K562 (cell line): ENCODE measurements around the gene SERPINE2. TPM values are rescaled to one million over a fixed set of nuclear protein-coding genes. Genes with fewer than 3 reads are reported as not detected.

Experiments used
- ATF7 ChIP-seq: fragments of 450-650 bp; IDR thresholded peaks from 2 replicates; pipeline ENCODE4 v1.7.1; 2014; ENCODE audit warnings: mild to moderate bottlenecking, moderate library complexity
- CHCHD3 ChIP-seq: fragments of 250-450 bp; sonication (Bioruptor Pico); IDR thresholded peaks from 2 replicates; pipeline ENCODE4 v2.1.2; 2022; ENCODE audit warnings: mild to moderate bottlenecking
- E2F4 ChIP-seq: sonication (generic); formaldehyde crosslinking; IDR thresholded peaks from 2 replicates; pipeline ENCODE4 v1.8.0; 2022; ENCODE audit warnings: mild to moderate bottlenecking, low read depth, missing genetic modification reagents
- HDAC2 ChIP-seq: fragments of 450-650 bp; IDR thresholded peaks from 2 replicates; pipeline ENCODE4 v1.6.1; 2016; ENCODE audit warnings: mild to moderate bottlenecking
- HMG20B ChIP-seq: fragments of 250-450 bp; sonication (Bioruptor Pico); IDR thresholded peaks from 2 replicates; pipeline ENCODE4 v1.5.0; 2021; ENCODE audit warnings: mild to moderate bottlenecking
- PATZ1 ChIP-seq: fragments of 250-450 bp; sonication (Bioruptor Pico); IDR thresholded peaks from 2 replicates; pipeline ENCODE4 v1.5.0; 2020; ENCODE audit warnings: mild to moderate bottlenecking, borderline replicate concordance
- RBM17 ChIP-seq: fragments of 200-400 bp; formaldehyde crosslinking; IDR thresholded peaks from 2 replicates; pipeline ENCODE4 v1.6.1; 2017; ENCODE audit warnings: low read depth, mild to moderate bottlenecking, low read length, borderline replicate concordance
- SRSF1 ChIP-seq: fragments of 200-400 bp; formaldehyde crosslinking; IDR thresholded peaks from 2 replicates; pipeline ENCODE4 v1.6.1; 2017; ENCODE audit warnings: mild to moderate bottlenecking, low read depth, low read length, moderate library complexity
- TBL1XR1 ChIP-seq, 2 experiments: IDR thresholded peaks; 2 replicates each; pipeline ENCODE4 v1.6.1; 2012; ENCODE audit warnings: improper control_type of control experiment in 2 of 2, low read length in 2 of 2, mild to moderate bottlenecking in 1 of 2
- TFE3 ChIP-seq: fragments of 450-650 bp; formaldehyde crosslinking; IDR thresholded peaks from 2 replicates; pipeline ENCODE4 v1.4.0; 2020; ENCODE audit warnings: mild to moderate bottlenecking, mixed read lengths
- ZNF24 ChIP-seq: fragments of 450-650 bp; IDR thresholded peaks from 2 replicates; pipeline ENCODE4 v1.6.1; 2016
- ZNF717 ChIP-seq: fragments of 250-450 bp; sonication (Bioruptor Pico); IDR thresholded peaks from 2 replicates; pipeline ENCODE4 v1.5.0; 2021
- ZNF75A ChIP-seq: fragments of 450-650 bp; formaldehyde crosslinking; IDR thresholded peaks from 2 replicates; pipeline ENCODE4 v1.4.0; 2020; ENCODE audit warnings: mild to moderate bottlenecking
- ZZZ3 ChIP-seq: fragments of 450-650 bp; IDR thresholded peaks from 2 replicates; pipeline ENCODE4 v1.6.1; 2016; ENCODE audit warnings: antibody characterized with exemption, mild to moderate bottlenecking, moderate library complexity
- polyA plus RNA-seq, 8 experiments: library from polyadenylated mRNA; depleted of rRNA in 4 of 8; stranded (reverse) in 5 of 8; unstranded in 3 of 8; fragments of >200 nt; fragmentation: Nextera tagmentation in 2 of 8; fragmentation: Illumina TruSeq in 1 of 8; extraction: Ambion mirVana in 2 of 8; extraction: Trizol in 1 of 8; gene quantifications; 2 replicates each; pipeline versions ENCODE4 v1.2.1 to v1.2.3, GENCODE V29; 2011 to 2014; ENCODE audit warnings: inconsistent platforms in 1 of 8, missing spikeins in 1 of 8
- total RNA-seq, 7 experiments: library from RNA; depleted of rRNA in 6 of 7; stranded (reverse); fragments of >200 nt in 6 of 7; fragmentation: Illumina TruSeq in 2 of 7; extraction: Trizol in 2 of 7; gene quantifications; 2 replicates each; pipeline versions ENCODE4 v1.2.1 to v1.2.3, GENCODE V29; 2011 to 2021; ENCODE audit warnings: low replicate concordance in 1 of 7
- TF ChIP-seq, protein P1 (sequence below): fragments of 450-650 bp; IDR thresholded peaks from 2 replicates; pipeline ENCODE4 v1.6.1; 2018; ENCODE audit warnings: mild to moderate bottlenecking, low read depth; ENCODE audit not compliant: partially characterized antibody
- TF ChIP-seq, protein P2 (sequence below): sonication (generic); formaldehyde crosslinking; IDR thresholded peaks from 2 replicates; pipeline ENCODE4 v1.8.0; 2023; ENCODE audit warnings: mild to moderate bottlenecking, missing genetic modification reagents
- TF ChIP-seq, protein P3 (sequence below): fragments of 250-450 bp; sonication (Bioruptor Pico); IDR thresholded peaks from 2 replicates; pipeline ENCODE4 v1.8.0; 2022; ENCODE audit warnings: moderate library complexity, mild to moderate bottlenecking, inconsistent platforms

The SERPINE2 gene
- total and polyA plus RNA-seq, 9 of the 15 experiments (the other 6 are each of a cell fraction or from before 2014, with no cell fraction given): 0.03 to 0.16 (median 0.13) TPM; not detected in 6

DNA sequence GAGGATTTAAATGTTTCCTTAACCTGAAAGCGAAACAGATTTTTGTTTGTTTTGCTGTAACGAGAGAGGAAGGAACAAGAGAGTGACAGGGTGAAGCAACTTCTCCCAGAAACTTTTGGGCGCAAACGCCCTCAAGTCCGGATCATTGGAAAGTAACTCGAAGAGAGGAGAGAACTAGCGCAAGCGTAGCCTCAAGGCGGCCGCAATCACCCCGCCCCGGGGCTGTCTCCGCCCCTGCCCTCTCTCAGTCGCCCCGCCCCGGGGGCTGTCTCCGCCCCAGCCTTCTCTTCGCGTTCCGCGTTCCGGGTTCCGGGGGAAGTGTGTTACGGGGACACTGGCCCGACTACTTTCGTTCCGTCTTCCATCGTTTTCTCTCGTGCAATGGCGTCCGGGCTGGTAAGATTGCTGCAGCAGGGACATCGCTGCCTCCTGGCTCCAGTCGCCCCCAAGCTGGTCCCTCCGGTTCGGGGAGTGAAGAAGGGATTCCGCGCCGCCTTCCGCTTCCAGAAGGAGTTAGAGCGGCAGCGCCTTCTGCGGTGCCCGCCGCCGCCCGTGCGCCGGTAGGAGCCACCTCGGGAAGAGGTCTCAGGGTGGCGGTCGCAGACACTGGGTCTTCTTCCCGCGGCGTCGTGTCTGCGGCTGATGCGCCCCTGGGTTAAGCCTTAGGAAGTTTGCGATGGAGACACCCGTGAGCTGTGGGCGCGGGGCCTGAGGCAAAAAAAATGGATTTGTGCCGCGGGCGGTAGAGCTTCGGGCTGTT lies 81.8 kb downstream of the SERPINE2 start, which contains the start of gene MRPL44 (continued):
- TF ChIP-seq TFE3 (CRISPR knock-in tag) (no peak), ZZZ3 (no peak), SRSF1 (no peak), ZNF24 (peak; percentile 63; the same call in 1 of the 2 replicates), ATF7 (peak; percentile 77; the same call in 1 of the 2 replicates), ZNF717 (CRISPR knock-in tag) (no peak), TBL1XR1 (IDR thresholded peaks at IDR 0.05; ENCODE audit: low read length in 2 of 2) (no peak), RBM17 (no peak), ZNF75A (no peak), HMG20B (no peak), HDAC2 (no peak), E2F4 (CRISPR knock-in tag) (no peak), PATZ1 (CRISPR knock-in tag) (no peak), CHCHD3 (CRISPR knock-in tag) (no peak)
- TF ChIP-seq, protein P1, sequence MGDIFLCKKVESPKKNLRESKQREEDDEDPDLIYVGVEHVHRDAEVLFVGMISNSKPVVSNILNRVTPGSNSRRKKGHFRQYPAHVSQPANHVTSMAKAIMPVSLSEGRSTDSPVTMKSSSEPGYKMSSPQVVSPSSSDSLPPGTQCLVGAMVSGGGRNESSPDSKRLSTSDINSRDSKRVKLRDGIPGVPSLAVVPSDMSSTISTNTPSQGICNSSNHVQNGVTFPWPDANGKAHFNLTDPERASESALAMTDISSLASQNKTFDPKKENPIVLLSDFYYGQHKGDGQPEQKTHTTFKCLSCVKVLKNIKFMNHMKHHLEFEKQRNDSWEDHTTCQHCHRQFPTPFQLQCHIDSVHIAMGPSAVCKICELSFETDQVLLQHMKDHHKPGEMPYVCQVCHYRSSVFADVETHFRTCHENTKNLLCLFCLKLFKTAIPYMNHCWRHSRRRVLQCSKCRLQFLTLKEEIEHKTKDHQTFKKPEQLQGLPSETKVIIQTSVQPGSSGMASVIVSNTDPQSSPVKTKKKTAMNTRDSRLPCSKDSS: no peak
- TF ChIP-seq, protein P2, sequence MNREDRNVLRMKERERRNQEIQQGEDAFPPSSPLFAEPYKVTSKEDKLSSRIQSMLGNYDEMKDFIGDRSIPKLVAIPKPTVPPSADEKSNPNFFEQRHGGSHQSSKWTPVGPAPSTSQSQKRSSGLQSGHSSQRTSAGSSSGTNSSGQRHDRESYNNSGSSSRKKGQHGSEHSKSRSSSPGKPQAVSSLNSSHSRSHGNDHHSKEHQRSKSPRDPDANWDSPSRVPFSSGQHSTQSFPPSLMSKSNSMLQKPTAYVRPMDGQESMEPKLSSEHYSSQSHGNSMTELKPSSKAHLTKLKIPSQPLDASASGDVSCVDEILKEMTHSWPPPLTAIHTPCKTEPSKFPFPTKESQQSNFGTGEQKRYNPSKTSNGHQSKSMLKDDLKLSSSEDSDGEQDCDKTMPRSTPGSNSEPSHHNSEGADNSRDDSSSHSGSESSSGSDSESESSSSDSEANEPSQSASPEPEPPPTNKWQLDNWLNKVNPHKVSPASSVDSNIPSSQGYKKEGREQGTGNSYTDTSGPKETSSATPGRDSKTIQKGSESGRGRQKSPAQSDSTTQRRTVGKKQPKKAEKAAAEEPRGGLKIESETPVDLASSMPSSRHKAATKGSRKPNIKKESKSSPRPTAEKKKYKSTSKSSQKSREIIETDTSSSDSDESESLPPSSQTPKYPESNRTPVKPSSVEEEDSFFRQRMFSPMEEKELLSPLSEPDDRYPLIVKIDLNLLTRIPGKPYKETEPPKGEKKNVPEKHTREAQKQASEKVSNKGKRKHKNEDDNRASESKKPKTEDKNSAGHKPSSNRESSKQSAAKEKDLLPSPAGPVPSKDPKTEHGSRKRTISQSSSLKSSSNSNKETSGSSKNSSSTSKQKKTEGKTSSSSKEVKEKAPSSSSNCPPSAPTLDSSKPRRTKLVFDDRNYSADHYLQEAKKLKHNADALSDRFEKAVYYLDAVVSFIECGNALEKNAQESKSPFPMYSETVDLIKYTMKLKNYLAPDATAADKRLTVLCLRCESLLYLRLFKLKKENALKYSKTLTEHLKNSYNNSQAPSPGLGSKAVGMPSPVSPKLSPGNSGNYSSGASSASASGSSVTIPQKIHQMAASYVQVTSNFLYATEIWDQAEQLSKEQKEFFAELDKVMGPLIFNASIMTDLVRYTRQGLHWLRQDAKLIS (CRISPR knock-in tag): no peak
- TF ChIP-seq, protein P3, sequence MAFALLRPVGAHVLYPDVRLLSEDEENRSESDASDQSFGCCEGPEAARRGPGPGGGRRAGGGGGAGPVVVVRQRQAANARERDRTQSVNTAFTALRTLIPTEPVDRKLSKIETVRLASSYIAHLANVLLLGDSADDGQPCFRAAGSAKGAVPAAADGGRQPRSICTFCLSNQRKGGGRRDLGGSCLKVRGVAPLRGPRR: no peak
